GM18517 (cell line): ENCODE data around the gene CLRN3.

Experiments used
- ATAC-seq: cut with Tn5 transposase; IDR thresholded peaks from one replicate; pipeline ENCODE4 v1.9.1; 2021; ENCODE audit warnings: mild to moderate bottlenecking, moderate library complexity; ENCODE audit not compliant: unreplicated experiment

The CLRN3 gene

GRCh38 chr10:127849921-127850320 lies 42.8 kb downstream of the CLRN3 start:
- no peak for ATAC-seq

GRCh38 chr10:127849224-127849623 lies 43.5 kb downstream of the CLRN3 start:
- no peak for ATAC-seq

GRCh38 chr10:127848226-127848625 lies 44.5 kb downstream of the CLRN3 start:
- no peak for ATAC-seq

GRCh38 chr10:127845756-127846155 lies 47.0 kb downstream of the CLRN3 start:
- no peak for ATAC-seq

GRCh38 chr10:127840884-127841283 lies 51.9 kb downstream of the CLRN3 start:
- ATAC-seq, result no peak

GRCh38 chr10:127836966-127837365 lies 55.8 kb downstream of the CLRN3 start:
- ATAC-seq, result no peak

GRCh38 chr10:127836176-127836575 lies 56.6 kb downstream of the CLRN3 start:
- no peak for ATAC-seq

- ATAC-seq, result no peak
Measured at GRCh38 chr10:127834791-127835190, 58.0 kb downstream of the CLRN3 start.

GRCh38 chr10:127834221-127834620 lies 58.5 kb downstream of the CLRN3 start:
- ATAC-seq, result no peak

- ATAC-seq, result no peak
Measured at GRCh38 chr10:127833804-127834203, 58.9 kb downstream of the CLRN3 start.

- no peak for ATAC-seq
Measured at GRCh38 chr10:127832501-127832900, 60.2 kb downstream of the CLRN3 start.

GRCh38 chr10:127830414-127830813 lies 62.3 kb downstream of the CLRN3 start:
- ATAC-seq, result no peak
